Stimulated activated CD8-positive, alpha-beta memory T cell treated with anti-CD3 and anti-CD28 coated beads, Interleukin-12 subunit alpha, Interleukin-12 subunit beta, amount 100 ng/mL, for 4 hours (primary cell): Measurements from ENCODE around the gene NDUFS7.
"Not testable (repeated sequence)": the region's sequence is repeated elsewhere in the genome, so short reads cannot be mapped to it uniquely, and the experiment has no call there.

ENCODE experiments used
- DNase-seq: peaks from one replicate; pipeline ENCODE4 v3.0.0-alpha.2; 2020; ENCODE audit warnings: low read depth

Gene NDUFS7

DNA sequence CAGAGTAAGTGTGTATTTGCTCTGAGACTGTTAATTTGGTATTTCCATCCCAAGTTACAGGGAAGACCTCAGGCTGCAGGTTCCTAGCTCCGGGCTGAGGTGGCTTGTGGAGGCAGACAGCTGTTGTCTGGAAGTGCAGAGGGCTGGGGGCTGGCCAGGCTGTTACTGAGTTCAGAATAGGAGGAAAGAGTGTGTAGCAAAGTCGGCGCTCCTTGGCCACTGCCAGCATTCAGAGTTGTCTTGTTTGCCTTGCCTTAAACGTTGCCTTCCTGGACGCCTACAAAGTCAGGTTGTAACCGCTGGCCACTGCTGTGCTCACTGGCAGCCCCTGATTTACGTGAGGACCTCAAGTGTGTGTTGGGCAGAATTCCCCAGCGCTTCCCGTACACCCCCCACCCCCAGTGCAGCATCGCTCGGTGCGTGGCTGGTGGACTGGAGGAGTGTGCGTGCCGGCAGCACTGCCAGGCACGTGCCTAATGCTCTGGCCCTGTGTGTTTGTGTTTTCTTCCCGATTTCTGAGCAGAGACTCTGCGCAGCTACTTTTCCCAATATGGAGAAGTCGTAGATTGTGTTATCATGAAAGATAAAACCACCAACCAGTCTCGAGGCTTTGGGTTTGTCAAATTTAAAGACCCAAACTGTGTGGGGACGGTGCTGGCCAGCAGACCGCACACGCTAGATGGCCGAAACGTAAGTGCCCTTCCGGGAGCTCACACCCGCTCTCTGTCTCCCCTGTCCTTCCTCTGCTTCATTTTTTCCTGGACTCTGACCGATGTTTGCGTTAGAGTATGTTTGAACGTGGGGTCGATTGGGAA is 34.2 kb downstream of the NDUFS7 start:
- DNase-seq: no peak

DNA sequence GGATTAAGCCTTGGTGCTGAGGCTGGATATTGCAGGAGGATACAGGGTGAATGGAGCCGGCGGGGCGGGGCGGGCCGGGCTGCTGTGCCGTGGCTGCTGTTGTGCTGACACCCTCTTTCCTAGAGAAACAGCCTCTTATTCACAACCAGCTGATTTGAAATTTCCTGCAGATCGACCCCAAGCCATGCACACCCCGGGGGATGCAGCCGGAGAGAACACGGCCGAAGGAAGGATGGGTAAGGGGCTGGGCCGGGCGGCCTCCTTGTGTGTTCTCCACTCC is 34.7 kb downstream of the NDUFS7 start:
- DNase-seq: no peak

DNA sequence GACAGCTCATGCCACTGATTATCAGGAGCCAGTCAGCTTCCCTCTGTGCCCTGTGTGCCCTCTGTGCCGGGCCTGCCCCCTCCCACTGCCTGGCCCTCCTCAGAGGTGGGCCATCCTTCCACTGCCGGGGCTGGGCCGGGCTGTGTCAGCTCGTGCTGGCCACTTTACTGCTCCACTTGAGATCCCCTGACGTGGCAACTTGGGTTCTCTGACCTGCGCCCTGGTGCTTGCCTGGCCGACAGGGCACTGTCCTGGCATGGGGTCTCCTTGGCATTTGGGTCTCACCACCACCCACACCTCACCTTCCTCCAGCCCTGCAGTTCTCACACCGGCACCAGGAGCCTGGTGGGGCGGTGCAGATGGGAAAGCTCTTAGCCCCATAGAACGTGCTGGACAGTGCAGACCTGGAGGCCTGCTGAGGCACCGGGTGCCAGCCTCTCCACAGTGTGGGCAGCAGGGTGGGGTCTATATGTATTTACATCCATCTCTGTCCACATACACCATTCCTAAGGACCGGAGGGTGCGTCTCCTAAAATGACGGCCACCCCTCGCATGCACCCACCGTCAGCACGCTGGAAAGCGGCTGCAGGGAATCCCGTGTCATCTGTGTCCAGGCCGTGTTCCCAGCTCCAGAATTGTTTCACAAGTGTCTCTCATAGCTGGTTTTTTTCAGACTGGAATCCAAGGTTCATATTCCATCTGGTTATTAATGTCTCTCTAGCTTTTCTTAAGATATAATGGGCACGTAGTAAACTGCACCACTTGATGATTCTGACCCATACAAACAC is 35.4 kb downstream of the NDUFS7 start:
- no peak for DNase-seq

DNA sequence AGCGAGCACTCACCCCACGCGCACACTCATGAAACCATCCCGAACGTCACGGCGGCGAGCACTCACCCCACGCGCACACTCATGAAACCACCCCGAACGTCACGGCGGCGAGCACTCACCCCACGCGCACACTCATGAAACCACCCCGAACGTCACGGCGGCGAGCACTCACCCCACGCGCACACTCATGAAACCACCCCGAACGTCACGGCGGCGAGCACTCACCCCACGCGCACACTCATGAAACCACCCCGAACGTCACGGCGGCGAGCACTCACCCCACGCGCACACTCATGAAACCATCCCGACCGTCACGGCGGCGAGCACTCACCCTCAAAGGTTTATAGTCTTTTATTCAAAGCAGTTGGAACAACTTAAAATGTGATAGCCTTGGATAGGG is 36.4 kb downstream of the NDUFS7 start:
- not testable (repeated sequence) for DNase-seq

DNA sequence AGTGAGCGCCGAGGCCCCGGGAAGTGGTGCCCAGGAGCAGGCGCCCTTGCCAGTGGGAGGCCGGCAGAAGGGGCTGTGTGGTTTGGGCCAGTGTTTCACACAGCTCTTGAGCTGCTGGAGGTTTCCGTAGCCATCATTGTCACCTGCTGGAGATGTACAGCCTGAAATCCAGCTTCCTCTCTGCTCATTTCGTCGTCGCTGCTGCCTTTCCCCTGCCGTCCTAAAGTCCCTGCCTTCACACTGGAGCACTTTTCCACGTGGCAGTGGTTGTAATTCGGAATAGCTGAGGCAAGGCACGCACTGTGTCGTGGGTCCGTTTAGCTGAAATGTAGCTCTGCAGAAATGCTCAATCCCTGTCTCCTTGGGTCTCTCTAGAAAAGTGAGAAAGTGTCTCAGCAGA is 36.9 kb downstream of the NDUFS7 start:
- DNase-seq: no peak

DNA sequence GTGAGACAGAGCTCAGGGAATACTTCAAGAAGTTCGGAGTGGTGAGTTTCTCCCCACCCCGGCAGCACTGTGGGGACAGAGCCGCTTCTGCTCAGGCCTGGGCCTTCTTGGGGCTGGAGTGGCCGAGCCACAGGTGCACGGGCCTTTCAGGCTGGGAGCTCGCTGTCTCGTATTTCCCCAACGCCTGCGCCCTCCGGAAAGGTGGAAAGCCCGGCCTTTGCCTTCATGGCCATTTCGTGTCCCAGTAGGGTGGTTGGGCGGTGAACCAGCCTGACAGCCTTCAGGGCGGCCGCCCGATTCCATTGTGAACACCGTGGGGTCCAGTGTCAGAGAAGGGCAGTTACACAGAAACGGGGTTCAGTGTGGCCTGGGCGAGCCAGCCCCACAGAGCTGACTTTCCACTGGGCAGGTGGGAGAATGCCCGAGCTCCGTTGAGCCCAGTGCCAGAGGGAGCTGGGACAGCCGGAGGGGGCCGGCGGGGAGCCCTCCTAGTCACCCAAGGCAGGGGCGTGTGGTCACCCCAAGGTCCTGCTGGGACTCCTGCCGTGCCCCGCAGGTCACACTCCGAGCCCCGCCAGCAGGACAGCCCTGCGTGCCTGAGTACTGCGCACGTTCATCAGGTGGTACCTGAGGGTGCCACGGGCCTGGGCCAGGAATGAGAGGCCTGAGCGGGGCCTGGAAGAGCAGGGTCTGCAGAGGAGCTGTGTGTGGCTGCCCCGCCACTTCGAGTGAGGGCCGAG is 37.7 kb downstream of the NDUFS7 start:
- DNase-seq: no peak

DNA sequence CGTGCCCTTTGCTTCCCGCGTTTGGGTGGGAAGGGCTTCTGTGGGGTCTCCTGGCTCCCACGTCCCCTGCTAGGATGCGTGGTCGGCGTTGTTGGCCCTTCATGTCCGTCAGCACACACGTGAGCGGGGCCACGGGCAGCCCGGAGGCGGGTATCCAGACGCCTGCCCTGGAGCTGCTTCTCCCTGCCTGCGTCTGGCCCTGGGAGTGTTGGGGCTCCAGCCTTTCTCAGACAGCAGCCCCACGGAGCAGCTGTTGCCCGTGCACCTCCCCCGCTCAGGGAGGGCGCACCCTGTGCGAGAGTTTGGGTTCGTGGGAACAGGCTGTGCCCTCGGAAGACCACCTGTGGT is 38.2 kb downstream of the NDUFS7 start:
- DNase-seq: no peak

DNA sequence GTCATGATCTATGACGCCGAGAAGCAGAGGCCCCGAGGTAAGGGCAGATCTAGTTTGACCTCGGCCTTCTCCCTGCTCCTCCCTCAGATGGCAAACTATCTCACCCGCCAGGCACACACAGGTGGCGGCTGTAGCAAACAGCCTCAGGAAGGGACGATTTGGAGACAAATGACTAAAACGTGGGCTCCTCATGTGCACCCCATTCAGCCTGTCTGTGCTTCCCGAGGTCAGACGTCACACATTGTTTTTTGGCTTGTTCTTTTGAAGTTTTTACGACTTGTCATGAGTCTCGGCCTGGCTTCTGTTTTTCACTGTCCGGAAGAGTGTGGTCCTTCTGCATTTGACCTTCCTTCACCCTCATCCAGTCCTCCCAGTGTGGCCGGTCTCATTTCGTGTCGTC is 38.7 kb downstream of the NDUFS7 start:
- DNase-seq: no peak

DNA sequence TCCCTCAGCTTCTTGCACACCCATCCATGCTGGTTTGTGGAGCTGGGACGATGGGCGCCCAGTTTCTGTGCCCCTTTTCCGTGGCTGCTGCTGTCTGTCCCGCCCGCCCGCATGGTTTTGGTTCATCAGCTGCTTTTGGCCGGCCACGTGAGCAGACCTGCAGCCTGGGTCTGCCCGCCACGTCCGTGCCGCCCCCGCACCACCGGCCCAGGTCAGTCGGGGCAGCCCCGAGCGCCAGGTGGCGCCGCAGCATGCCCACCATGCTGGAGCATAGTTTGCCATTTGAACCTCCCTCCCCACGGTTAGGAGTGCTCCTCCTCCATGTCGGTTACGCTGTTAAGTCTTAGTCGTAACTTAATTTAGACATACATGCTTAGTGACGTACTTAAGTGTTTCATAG is 39.2 kb downstream of the NDUFS7 start:
- DNase-seq: no peak

DNA sequence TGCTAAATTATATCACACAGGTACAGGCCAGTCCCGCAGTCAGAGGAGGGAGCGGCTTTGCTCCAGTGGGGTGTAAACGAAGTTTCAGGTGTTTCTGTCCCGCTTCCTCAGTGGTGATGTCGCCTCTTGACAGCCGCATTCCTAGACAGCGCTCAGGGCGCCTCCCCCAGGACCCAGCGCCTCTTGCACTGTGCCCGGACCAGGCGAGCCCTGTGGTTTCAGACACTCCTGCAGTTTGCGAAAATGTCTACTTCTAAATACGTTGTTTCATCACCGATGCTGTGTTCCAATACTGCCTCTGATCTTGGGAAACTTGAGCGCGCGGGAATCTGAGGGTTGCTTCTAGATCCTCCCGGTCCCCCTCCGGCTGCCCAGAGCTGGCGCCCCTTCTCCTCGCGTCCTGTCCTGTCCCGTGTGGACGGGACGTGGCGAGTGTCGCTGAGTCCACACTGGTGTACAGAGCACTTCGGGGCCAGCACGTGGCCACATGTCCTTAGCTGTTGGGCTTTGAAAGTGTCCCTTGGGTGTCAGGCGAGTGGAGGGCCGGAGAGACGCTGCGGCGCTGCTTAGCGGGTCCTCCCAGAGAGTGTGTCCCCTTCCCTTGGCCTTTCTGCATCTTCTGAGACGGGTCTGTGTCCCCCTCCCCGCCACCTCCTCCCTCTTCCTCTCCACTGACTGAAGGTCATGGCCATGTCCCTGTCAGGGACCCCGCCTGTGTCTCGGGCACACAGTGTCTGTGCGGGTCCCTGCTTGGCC is 39.9 kb downstream of the NDUFS7 start:
- no peak for DNase-seq

DNA sequence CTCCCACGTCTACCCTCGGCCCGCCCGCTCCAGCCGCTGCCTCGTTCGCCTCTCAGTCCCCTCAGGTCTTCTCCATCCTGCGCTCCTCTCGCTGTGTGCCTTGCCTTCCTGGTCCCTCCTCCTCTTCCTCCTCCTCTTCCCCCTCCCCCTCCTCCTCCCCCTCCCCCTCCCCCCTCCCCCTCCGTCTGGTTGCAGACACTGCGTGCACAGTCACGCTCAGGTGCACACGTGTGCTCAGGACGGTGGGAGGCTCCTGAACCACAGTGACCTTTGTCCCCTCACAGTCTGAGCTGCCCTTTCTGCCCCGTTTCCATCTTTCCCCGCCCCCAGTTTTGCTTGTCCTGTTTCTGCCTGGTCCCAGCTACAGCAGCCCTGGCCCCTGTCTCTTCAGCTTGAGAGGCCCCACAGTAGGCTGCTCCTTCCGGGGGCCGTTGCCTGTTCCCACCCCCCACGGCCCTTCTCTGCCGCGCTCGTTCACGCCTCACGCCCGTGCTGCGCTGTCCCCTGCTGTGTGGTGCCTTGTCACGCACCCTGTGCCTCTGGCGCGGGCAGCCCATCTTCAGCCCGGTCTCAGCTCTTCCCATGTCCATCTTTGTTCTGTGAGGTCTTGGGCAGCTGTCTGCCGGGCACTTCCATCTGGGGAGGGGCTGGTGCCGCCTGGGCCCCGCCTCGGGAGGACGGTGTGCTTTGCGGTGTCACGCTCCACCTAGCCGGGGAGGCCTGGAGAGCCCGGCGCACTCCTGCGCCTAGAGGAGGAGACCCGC is 40.7 kb downstream of the NDUFS7 start:
- no peak for DNase-seq

DNA sequence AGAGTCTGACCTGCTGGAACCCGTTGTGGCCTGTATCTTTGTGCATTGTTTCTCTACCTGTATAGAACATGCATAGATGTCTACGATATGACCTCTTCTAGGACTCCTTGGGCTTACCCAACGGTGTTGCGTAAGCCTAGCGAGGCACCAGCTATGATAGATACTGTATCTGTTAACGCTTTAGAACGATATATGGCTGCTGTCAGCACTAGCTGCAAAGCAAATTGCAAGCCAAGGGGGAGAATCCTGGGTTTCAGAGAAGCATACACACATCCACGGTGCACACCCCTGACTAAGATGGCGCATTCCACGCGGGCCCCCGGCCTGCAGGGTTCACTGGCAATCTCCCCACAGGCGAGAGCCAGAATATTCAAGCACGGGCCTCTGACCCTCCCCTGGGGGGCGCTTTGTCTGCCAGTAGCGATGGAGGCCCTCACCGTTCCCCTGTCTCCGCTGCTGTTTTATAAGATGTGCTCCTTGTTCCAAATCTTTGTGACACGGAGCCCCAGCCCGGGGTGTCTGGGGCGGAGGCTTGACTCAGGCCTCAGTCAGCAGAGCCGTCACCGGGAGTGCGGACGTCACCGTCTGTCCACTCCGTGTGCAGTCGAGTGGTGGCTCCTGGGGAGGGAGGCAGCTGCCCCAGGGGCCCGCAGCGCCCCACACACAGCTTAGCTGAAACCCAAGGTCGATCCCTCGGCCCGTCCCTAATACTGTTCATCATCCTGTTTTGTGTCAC is 41.6 kb downstream of the NDUFS7 start:
- no peak for DNase-seq

DNA sequence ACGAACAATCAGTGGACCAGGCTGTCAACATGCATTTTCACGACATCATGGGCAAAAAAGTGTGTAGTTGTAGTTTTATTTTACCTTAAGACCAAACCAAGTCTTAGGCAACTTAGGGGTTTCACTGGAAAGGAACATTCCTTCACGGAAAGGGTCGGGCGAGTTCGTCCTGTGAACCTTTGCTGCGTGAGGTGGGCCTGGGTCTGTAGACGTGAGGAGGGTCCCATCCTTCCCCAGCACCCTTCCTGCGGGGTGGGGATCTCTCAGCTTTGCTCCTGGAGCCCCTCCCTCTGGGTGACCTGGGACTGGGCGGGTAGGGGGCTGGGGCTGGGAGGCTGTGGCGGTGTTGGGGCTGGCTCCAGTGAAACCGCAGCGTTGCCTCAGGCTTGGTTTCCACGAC is 42.2 kb downstream of the NDUFS7 start:
- no peak for DNase-seq

DNA sequence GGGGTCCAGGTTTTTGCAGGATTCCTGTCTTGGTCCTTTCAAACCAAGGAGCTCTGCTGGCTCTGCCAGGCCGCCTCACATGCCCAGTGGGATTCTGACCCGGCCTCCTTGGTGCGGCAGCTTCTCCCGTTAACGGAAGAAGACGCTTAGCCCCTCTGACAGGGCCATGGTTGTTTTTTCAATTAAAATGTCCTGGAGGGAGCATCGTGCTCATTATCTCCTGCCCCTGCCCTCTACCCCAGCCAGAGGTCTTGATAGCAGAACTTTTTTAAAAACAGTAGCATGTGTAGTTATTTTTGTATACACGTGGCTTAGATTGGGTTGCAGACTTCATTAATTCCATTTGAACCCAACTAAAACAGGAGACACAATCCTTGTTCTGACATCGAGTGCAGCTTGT is 43.0 kb downstream of the NDUFS7 start:
- no peak for DNase-seq

DNA sequence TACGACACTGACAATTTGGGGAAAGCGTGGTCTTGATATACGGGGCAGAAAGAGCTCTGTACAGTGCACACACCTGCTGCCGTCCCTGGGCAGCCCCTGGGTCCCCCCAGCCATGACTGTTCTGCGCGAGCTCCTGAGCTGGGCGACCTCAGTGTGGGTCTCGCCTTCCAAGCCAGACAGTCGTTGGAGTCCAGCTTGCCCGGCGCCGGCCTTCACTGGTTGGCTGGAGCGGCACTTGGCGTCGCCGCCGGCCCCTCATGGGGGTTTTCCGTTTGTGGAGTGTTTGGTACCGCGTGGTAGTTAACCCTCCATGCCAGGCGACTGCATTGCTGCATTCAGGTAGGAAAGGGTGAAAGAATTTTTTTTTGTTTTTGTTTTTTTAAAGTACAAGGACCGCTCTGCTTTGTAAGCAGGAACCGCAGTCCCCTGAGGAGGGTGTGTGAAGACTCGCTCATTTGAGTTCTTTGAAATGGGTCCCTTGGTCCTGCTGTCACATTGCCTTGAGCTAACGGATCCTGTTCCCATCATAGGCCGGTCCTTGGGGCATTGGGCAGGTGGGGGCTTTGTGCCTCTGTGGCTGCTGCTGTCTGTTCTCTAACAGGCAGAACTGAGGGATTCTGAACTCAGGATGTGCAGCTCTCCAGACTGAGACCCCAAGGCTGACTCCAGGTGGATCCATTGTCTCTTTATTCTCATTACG is 43.7 kb downstream of the NDUFS7 start:
- DNase-seq: no peak

DNA sequence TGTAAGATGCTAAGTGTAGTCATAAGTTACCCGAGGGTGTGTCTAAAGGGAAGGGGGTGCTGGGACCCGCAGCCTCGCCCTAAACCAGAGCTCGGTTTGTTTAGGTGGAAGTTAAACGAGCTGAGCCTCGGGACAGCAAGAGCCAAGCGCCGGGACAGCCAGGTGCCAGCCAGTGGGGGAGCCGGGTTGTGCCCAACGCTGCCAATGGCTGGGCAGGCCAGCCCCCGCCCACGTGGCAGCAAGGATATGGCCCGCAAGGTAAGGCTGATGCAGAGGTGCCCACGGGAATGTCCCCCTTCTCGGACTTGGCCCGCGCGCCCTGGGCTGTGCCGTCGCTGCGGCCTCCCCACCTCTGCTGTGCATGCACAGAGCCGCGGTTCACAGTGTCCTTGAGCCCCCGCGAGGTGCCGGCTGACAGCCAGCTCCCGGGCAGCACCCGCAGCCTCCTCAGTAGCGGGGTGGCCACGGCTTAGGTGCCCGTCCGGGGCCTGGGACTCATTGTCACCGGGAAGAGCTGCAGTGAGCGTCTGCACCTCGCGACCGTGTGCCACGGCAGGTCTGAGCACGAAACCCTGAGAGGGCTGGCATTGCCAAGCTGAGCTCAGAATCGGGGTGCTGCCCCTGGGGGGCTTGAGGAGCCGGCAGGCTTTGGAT is 45.2 kb downstream of the NDUFS7 start:
- no peak for DNase-seq

DNA sequence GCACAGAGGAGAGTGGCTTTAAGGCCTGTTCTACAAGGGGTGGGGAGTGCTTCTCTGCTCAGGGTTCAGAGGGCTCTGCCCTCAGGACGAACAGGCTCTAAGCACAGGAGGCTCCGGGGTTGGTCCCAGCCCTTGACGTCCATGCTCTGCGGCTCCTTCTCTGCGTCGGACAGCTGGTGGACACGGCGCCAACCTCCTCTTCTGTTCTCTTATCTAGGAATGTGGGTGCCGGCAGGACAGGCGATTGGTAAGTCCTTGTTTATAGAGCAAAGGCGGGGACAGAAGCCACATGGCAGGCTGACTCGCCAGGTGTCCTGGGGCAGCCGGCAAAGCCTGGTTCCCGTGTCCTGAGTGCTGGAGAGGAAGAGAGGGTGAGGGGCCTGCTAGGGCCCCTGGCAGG is 46.0 kb downstream of the NDUFS7 start:
- DNase-seq: no peak

DNA sequence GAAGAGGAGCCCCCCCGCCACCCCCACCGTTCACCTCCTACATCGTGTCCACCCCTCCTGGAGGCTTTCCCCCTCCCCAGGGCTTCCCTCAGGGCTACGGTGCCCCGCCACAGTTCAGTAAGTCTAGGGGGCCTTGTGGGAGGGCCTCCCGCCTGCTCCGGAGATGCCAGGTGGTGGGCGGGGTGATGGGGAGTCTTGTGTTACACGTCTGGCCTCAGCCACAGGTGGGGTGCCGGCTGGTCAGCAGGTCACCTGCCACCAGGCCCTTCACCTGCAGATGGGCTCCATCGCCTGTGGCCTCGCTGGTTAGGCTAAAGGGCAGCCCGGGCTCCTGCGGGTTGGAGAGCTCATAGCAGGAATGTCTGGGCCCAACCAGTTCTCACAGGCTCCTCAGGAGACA is 46.5 kb downstream of the NDUFS7 start:
- no peak for DNase-seq

DNA sequence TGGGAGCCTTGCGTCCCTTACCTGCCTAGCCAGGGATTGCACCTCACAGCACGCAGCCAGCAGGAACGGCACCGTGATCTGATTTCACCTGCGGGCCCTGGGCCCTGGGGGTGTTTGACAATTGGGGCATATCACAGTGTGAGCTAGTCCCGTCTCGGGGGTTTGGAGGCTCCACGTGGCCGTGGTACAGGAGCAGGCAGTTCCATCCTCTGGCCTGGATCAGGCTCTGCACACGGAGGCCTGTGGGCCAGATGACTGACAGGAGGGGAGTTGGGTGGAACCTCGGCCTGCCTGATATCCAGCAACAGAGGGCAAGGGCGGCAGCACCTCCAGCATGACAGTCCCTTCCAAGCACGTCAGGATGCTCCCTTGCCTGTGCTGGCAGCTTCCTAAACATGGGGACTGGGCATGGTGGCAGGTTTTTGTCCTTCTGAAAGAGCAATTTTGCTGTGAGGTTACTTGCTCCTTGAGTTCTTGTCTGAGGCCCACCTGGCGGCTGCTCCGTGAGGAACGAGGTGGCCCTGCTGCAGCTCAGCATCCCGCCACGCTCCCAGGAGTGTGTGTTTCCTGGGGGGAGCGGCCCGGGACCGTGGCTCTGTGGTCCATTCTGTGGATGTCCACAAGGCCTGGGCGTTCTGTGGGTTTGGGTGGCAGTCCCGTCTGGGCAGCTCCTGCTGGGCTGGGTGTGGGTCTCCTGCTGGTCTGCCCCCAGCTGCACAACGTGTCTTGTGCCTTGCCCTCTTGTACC is 48.2 kb downstream of the NDUFS7 start:
- no peak for DNase-seq
